ENCODE results near the gene ABCG1. TPM values are rescaled to one million over a fixed set of nuclear protein-coding genes. Genes with fewer than 3 reads are reported as not detected.
A peak's percentile ranks its signal among the peaks of the same experiment; 100 is the strongest.

Gene ABCG1
- total and polyA plus RNA-seq, 11 donors, result 3.3 to 25.3 (median 13.5) TPM

GRCh38 chr21:42208036-42208435 lies 10.9 kb upstream of the ABCG1 start:
- Histone ChIP-seq H3K4me3 (no peak overlapping the region), H3K36me3 (no peaks in the 10 kb centered on the region), H3K27me3 (no peaks in the 10 kb centered on the region), H3K27ac (no peak overlapping the region), H3K9me3 (no peaks in the 10 kb centered on the region), H3K4me1 (no peaks in the 10 kb centered on the region)
- intact Hi-C loops (cut with DNase I), result no loop called here
- ATAC-seq, result no peak
- no peak for DNase-seq
- TF ChIP-seq POLR2A (IDR thresholded peaks at IDR 0.05), result no peak
- TF ChIP-seq CTCF (IDR thresholded peaks at IDR 0.05), result no peak

GRCh38 chr21:42208801-42209490 lies 10.0 kb upstream of the ABCG1 start:
- ATAC-seq, result no peak
- no peaks in the 10 kb centered on the region for H3K9me3 ChIP-seq

GRCh38 chr21:42209801-42210479 lies 9.0 kb upstream of the ABCG1 start:
- Histone ChIP-seq H3K27me3 (no peaks in the 10 kb centered on the region), H3K9me3 (no peaks in the 10 kb centered on the region), H3K4me1 (no peaks in the 10 kb centered on the region), H3K4me3 (no peak overlapping the region), H3K36me3 (no peaks in the 10 kb centered on the region), H3K27ac (no peak overlapping the region)
- ATAC-seq, result peak in 3 of 4 donors; percentile 31 to 88 (median 46)
- intact Hi-C loops (cut with DNase I), result no loop called here
- TF ChIP-seq CTCF (IDR thresholded peaks at IDR 0.05), result no peak
- TF ChIP-seq POLR2A (IDR thresholded peaks at IDR 0.05), result no peak
- DNase-seq, result peak in 1 of 5 donors; percentile 1
- WGBS, 4 donors, result 52 to 68% (median 63%) methylated on average over 11 of the region's 11 CpGs

More at GRCh38 chr21:42208801-42209490, 10.0 kb upstream of the ABCG1 start:
- no peaks in the 10 kb centered on the region for H3K27me3 ChIP-seq
- TF ChIP-seq POLR2A (IDR thresholded peaks at IDR 0.05) (no peak), CTCF (IDR thresholded peaks at IDR 0.05) (no peak)
- WGBS, 4 donors, result 92 to 94% (median 94%) methylated on average over 5 of the region's 5 CpGs
- intact Hi-C loops (cut with DNase I), result no loop called here
- no peak overlapping the region for H3K27ac ChIP-seq
- no peaks in the 10 kb centered on the region for H3K4me1 ChIP-seq
- no peak overlapping the region for H3K4me3 ChIP-seq
- no peaks in the 10 kb centered on the region for H3K36me3 ChIP-seq
- peak in 1 of 5 donors; percentile 4 for DNase-seq

- Histone ChIP-seq H3K27me3 (no peaks in the 10 kb centered on the region), H3K36me3 (no peaks in the 10 kb centered on the region), H3K27ac (no peak overlapping the region), H3K9me3 (peaks cover 0 to 6% (median 0%) of the 10 kb centered on the region in 12 donors), H3K4me3 (no peak overlapping the region), H3K4me1 (no peaks in the 10 kb centered on the region)
- DNase-seq (no peak), ATAC-seq (no peak)
- intact Hi-C loops (cut with DNase I), result no loop called here
- WGBS, 4 donors, result 91 to 93% (median 91%) methylated on average over 3 of the region's 3 CpGs
- TF ChIP-seq POLR2A (IDR thresholded peaks at IDR 0.05), result no peak
- no peak for TF ChIP-seq CTCF (IDR thresholded peaks at IDR 0.05)
Observed at GRCh38 chr21:42212266-42212665, 6.7 kb upstream of the ABCG1 start.

Data from heart left ventricle (tissue), 16 donors.